ENCODE results near the gene PBX4.

The PBX4 gene

GRCh38 chr19:19530889-19531288 is 87.6 kb downstream of the PBX4 start:
- peaks cover 3 to 70% (median 21%) of the 10 kb centered on the region in 11 experiments; a peak in 21 of 22 replicates for H4K20me1 ChIP-seq
- no peaks in the 10 kb centered on the region for H3K27me3 ChIP-seq
- TF ChIP-seq Cebpa-rat (IDR thresholded peaks at IDR 0.05), result no peak
- 0 out of 22 replicates have a peak overlapping the region, but pooled peaks of 1 of the 11 experiments have one; percentile 7 for H3K27ac ChIP-seq
- no peak overlapping the region for H3K4me3 ChIP-seq
- peaks cover 19 to 49% (median 29%) of the 10 kb centered on the region in 11 experiments; a peak in 20 of 22 replicates for H3K36me3 ChIP-seq
- no peaks in the 10 kb centered on the region for H3K9me3 ChIP-seq (replicated peaks in 1 of 11)
- peak overlapping the region in 1 of 11 experiments; percentile 24; a peak in 2 of 22 replicates for H3K9ac ChIP-seq
- H3K4me2 ChIP-seq, result peak overlapping the region in 2 of 11 experiments; percentile 8 to 52; a peak in 2 of 22 replicates
- H3K4me1 ChIP-seq, result peaks cover 44 to 65% (median 55%) of the 10 kb centered on the region in 10 experiments

DNA sequence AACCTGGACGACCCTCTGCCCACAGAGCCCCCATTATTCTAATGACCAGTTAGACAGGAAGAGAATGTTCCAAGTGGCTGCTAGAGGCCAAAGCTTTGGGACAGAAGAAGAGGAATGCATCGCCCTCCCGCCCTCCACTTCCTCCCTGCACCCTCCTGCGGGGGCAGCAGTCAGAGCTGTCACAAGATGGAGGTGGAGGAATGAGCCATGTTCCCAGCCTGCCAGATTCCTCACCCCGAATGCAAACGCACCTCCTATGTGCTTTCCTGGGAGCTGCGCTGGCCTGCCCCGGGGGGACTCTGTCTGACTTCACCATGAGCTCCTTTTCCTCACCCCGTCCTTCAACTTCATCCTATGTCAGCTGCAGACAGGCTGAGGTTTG is 88.1 kb downstream of the PBX4 start:
- Histone ChIP-seq H3K9ac (peak overlapping the region in 1 of 11 experiments; percentile 24; a peak in 2 of 22 replicates), H3K9me3 (replicated peaks in 1 of 11) (no peaks in the 10 kb centered on the region), H3K4me2 (peak overlapping the region in 3 of 11 experiments; percentile 8 to 60 (median 52); a peak in 4 of 22 replicates), H3K4me3 (no peak overlapping the region), H3K4me1 (peaks cover 49 to 70% (median 60%) of the 10 kb centered on the region in 10 experiments), H3K36me3 (peaks cover 19 to 49% (median 34%) of the 10 kb centered on the region in 11 experiments; a peak in 20 of 22 replicates), H4K20me1 (peaks cover 8 to 70% (median 25%) of the 10 kb centered on the region in 11 experiments; a peak in 21 of 22 replicates), H3K27ac (0 out of 22 replicates have a peak overlapping the region, but pooled peaks of 1 of the 11 experiments have one; percentile 7), H3K27me3 (no peaks in the 10 kb centered on the region)
- no peak for TF ChIP-seq Cebpa-rat (IDR thresholded peaks at IDR 0.05)

DNA sequence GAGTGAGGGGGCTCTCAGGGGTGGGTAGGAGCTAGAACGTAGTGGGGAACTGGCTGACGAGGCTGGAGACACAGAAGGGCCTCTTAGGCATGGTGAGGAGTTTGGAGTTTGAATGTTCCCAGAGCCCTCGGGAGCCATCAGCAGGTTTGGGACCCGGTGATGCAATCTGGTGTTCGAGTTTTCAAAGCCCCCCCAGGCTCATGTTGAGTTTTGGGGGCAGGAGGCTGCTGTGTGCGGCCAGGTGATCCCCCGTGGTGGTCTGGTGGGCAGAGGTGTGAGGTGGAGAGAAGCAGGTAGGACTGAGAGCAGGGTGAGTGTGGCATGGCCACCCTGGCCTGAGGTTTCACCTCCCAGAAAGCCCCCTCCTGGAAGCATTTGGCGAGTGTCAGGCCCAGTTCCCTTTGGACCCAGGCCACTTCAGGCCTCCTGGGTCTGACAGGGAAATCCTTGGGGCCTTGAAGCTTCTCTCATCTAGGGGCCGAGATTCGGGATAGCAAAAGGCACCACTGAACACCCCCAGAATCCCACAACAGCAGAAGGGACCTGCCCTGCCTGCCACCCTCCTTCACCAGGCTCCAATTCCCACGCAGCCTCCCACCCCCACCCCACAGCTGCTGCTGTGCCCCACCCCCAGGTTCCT is 88.6 kb downstream of the PBX4 start:
- H3K4me1 ChIP-seq, result peaks cover 54 to 75% (median 65%) of the 10 kb centered on the region in 10 experiments
- peak overlapping the region in 3 of 11 experiments; percentile 7 to 25 (median 14); a peak in 3 of 22 replicates for H3K27ac ChIP-seq

DNA sequence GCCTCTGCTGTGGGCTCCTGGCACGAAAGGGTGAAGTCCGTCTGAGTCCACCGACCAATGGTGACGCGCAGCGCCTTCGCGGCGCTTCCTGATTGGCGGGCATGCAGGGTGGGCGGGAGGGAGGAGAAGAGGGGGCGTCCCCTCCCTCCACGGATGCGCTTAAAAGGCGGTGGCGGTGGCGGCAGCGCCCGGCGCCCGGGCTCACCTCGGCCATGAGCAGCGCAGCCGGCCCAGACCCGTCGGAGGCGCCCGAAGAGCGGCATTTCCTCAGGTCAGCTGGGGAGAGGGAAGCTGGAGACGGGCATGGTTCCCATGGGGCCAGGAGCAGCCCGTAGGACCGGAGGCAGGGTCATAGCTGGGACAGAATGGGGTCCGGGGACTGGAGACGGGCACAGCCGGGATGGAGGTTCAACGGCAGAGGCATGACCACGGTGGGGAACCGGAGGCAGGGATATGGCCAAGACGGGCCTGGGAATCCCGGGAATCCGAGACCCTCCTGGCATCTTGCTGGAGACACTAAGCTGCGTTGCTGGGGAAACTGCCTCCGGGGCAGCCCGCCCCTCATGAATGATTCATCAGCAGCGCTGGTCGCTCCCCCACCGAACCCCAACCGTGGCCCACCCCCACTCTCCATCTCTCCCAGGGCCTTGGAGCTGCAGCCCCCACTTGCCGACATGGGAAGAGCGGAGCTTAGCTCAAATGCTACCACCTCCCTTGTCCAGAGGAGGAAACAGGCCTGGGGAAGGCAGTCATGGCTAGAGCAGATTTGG is 89.6 kb downstream of the PBX4 start, which contains the start of gene YJEFN3:
TSS of gene YJEFN3 (plus strand) at position 191 of the 770 bp plus-strand sequence. CDS start at position 213, 22 bp downstream.
- H3K27ac ChIP-seq, result peak within 1 kb of the TSS in 5 of 11 experiments; percentile 7 to 67 (median 62); a peak in 8 of 22 replicates
- H3K27me3 ChIP-seq, result no peaks in the 10 kb centered on the region
- H3K9ac ChIP-seq, result peak within 1 kb of the TSS in 6 of 11 experiments; percentile 26 to 69 (median 66); a peak in 9 of 22 replicates
- H3K4me1 ChIP-seq, result peaks cover 63 to 81% (median 73%) of the 10 kb centered on the region in 10 experiments
- peaks cover 19 to 55% (median 37%) of the 10 kb centered on the region in 11 experiments; a peak in 21 of 22 replicates for H3K36me3 ChIP-seq
- H3K4me2 ChIP-seq, result peak within 1 kb of the TSS; percentile 12 to 86 (median 76); a peak in 16 of 22 replicates
- H4K20me1 ChIP-seq, result peaks cover 23 to 81% (median 40%) of the 10 kb centered on the region in 11 experiments
- no peaks in the 10 kb centered on the region for H3K9me3 ChIP-seq (replicated peaks in 1 of 11)
- TF ChIP-seq Cebpa-rat (IDR thresholded peaks at IDR 0.05), result no peak
- H3K4me3 ChIP-seq, result no peak within 1 kb of the TSS

More for the DNA sequence above, 88.6 kb downstream of the PBX4 start:
- Histone ChIP-seq H3K9ac (peak overlapping the region in 7 of 11 experiments; percentile 7 to 57 (median 41); a peak in 8 of 22 replicates), H4K20me1 (peaks cover 13 to 74% (median 30%) of the 10 kb centered on the region in 11 experiments; a peak in 21 of 22 replicates), H3K4me2 (peak overlapping the region in 7 of 11 experiments; percentile 12 to 60 (median 34); a peak in 11 of 22 replicates), H3K36me3 (peaks cover 19 to 48% (median 33%) of the 10 kb centered on the region in 11 experiments; a peak in 20 of 22 replicates), H3K4me3 (no peak overlapping the region), H3K9me3 (replicated peaks in 1 of 11) (no peaks in the 10 kb centered on the region), H3K27me3 (no peaks in the 10 kb centered on the region)
- TF ChIP-seq Cebpa-rat (IDR thresholded peaks at IDR 0.05), result no peak

- Histone ChIP-seq H3K4me3 (no peak overlapping the region), H3K27me3 (no peaks in the 10 kb centered on the region), H3K36me3 (peaks cover 19 to 65% (median 47%) of the 10 kb centered on the region in 11 experiments; a peak in 21 of 22 replicates), H3K27ac (peak overlapping the region in 8 of 11 experiments; percentile 47 to 67 (median 61); a peak in 9 of 22 replicates), H4K20me1 (peaks cover 32 to 81% (median 49%) of the 10 kb centered on the region in 11 experiments), H3K9me3 (replicated peaks in 1 of 11) (no peaks in the 10 kb centered on the region), H3K4me1 (peaks cover 63 to 81% (median 73%) of the 10 kb centered on the region in 10 experiments), H3K9ac (peak overlapping the region in 6 of 11 experiments; percentile 48 to 69 (median 66); a peak in 8 of 22 replicates), H3K4me2 (peak overlapping the region in 7 of 11 experiments; percentile 76 to 88 (median 82); a peak in 12 of 22 replicates)
- TF ChIP-seq Cebpa-rat (IDR thresholded peaks at IDR 0.05), result no peak
Observed at GRCh38 chr19:19527674-19528625, 90.5 kb downstream of the PBX4 start.

GRCh38 chr19:19527371-19527656 is 91.2 kb downstream of the PBX4 start:
- H3K27ac ChIP-seq, result peak overlapping the region in 8 of 11 experiments; percentile 47 to 67 (median 61); a peak in 15 of 22 replicates
- H3K9ac ChIP-seq, result peak overlapping the region in 7 of 11 experiments; percentile 43 to 69 (median 66); a peak in 13 of 22 replicates
- H3K4me1 ChIP-seq, result peaks cover 64 to 81% (median 72%) of the 10 kb centered on the region in 10 experiments

GRCh38 chr19:19526581-19527370 is 91.7 kb downstream of the PBX4 start:
- Histone ChIP-seq H3K4me2 (peak overlapping the region; percentile 74 to 88 (median 80)), H4K20me1 (peaks cover 34 to 86% (median 56%) of the 10 kb centered on the region in 11 experiments), H3K4me3 (peak overlapping the region in 2 of 10 experiments; percentile 31 to 46; a peak in 4 of 20 replicates), H3K27me3 (no peaks in the 10 kb centered on the region), H3K27ac (peak overlapping the region in 8 of 11 experiments; percentile 54 to 67 (median 62); a peak in 17 of 22 replicates), H3K9me3 (replicated peaks in 1 of 11) (no peaks in the 10 kb centered on the region), H3K9ac (peak overlapping the region; percentile 25 to 69 (median 56); a peak in 20 of 22 replicates), H3K4me1 (peaks cover 62 to 76% (median 68%) of the 10 kb centered on the region in 10 experiments), H3K36me3 (peaks cover 24 to 75% (median 57%) of the 10 kb centered on the region in 11 experiments)
- TF ChIP-seq Cebpa-rat (IDR thresholded peaks at IDR 0.05), result no peak

More at GRCh38 chr19:19527371-19527656, 91.2 kb downstream of the PBX4 start:
- peaks cover 34 to 82% (median 51%) of the 10 kb centered on the region in 11 experiments for H4K20me1 ChIP-seq
- H3K27me3 ChIP-seq, result no peaks in the 10 kb centered on the region
- H3K36me3 ChIP-seq, result peaks cover 23 to 71% (median 53%) of the 10 kb centered on the region in 11 experiments; a peak in 21 of 22 replicates
- H3K4me2 ChIP-seq, result peak overlapping the region in 8 of 11 experiments; percentile 76 to 88 (median 82); a peak in 16 of 22 replicates
- no peak overlapping the region for H3K4me3 ChIP-seq
- TF ChIP-seq Cebpa-rat (IDR thresholded peaks at IDR 0.05), result no peak
- H3K9me3 ChIP-seq (replicated peaks in 1 of 11), result no peaks in the 10 kb centered on the region
